HepG2 (cell line): ENCODE results near the gene SORL1-AS1.

Experiments
- CTCF ChIP-seq: sonication (generic); formaldehyde crosslinking; IDR thresholded peaks from 2 replicates; pipeline ENCODE4 v1.5.0; 2020; ENCODE audit warnings: mild to moderate bottlenecking, missing genetic modification reagents, moderate library complexity
- DMAP1 ChIP-seq: IDR thresholded peaks from 2 replicates; pipeline ENCODE4 v1.6.1; 2016
- GTF2F1 ChIP-seq: fragments of 150-350 bp; IDR thresholded peaks from 2 replicates; pipeline ENCODE4 v1.6.1; 2014; ENCODE audit warnings: low read length
- HOXA3 ChIP-seq: sonication (generic); formaldehyde crosslinking; IDR thresholded peaks from 2 replicates; pipeline ENCODE4 v1.5.0; 2020; ENCODE audit warnings: missing genetic modification reagents
- ISX ChIP-seq: sonication (generic); formaldehyde crosslinking; conservative IDR thresholded peaks from 2 replicates; pipeline ENCODE4 v1.5.0; 2020; ENCODE audit warnings: missing genetic modification reagents
- NCOA1 ChIP-seq: sonication (generic); formaldehyde crosslinking; IDR thresholded peaks from 2 replicates; pipeline ENCODE4 v1.9.0; 2021; ENCODE audit warnings: missing genetic modification reagents
- NKX3-1 ChIP-seq: sonication (generic); formaldehyde crosslinking; IDR thresholded peaks from 2 replicates; pipeline ENCODE4 v1.5.0; 2020; ENCODE audit warnings: missing genetic modification reagents
- NPAS2 ChIP-seq: sonication (generic); formaldehyde crosslinking; IDR thresholded peaks from 2 replicates; pipeline ENCODE4 v1.8.0; 2022; ENCODE audit warnings: mild to moderate bottlenecking, missing genetic modification reagents, borderline replicate concordance
- NR1H2 ChIP-seq: sonication (generic); formaldehyde crosslinking; IDR thresholded peaks from 2 replicates; pipeline ENCODE4 v1.8.1; 2022; ENCODE audit warnings: low read depth, missing genetic modification reagents, borderline replicate concordance
- POLR2G ChIP-seq: fragments of 200-400 bp; formaldehyde crosslinking; IDR thresholded peaks from 2 replicates; pipeline ENCODE4 v1.6.1; 2018; ENCODE audit warnings: mild to moderate bottlenecking, low read depth, low read length, moderate library complexity
- PRPF4 ChIP-seq: fragments of 200-400 bp; formaldehyde crosslinking; IDR thresholded peaks from 2 replicates; pipeline ENCODE4 v1.6.1; 2016; ENCODE audit warnings: low read length, low read depth; ENCODE audit not compliant: poor library complexity, severe bottlenecking
- SOX5 ChIP-seq: IDR thresholded peaks from 2 replicates; pipeline ENCODE4 v1.6.1; 2016; ENCODE audit warnings: borderline replicate concordance
- ZBTB26 ChIP-seq: IDR thresholded peaks from 2 replicates; pipeline ENCODE4 v1.6.1; 2016; ENCODE audit warnings: missing compliant biosample characterization, missing genetic modification reagents, borderline replicate concordance
- ZC3H4 ChIP-seq: sonication (generic); formaldehyde crosslinking; IDR thresholded peaks from 2 replicates; pipeline ENCODE4 v1.4.0; 2020; ENCODE audit warnings: missing genetic modification reagents, borderline replicate concordance
- ZFP36L2 ChIP-seq: sonication (generic); formaldehyde crosslinking; IDR thresholded peaks from 2 replicates; pipeline ENCODE4 v1.4.0; 2020; ENCODE audit warnings: missing genetic modification reagents
- ZHX2 ChIP-seq, 2 experiments: sonication (generic) in 1 of 2; formaldehyde crosslinking in 1 of 2; IDR thresholded peaks; 2 replicates each; pipeline versions ENCODE4 v1.6.1 to v1.9.0; 2014 to 2022; ENCODE audit warnings: antibody characterized with exemption in 1 of 2, borderline replicate concordance in 1 of 2, inconsistent platforms in 1 of 2, low read depth in 1 of 2, missing genetic modification reagents in 1 of 2
- ZSCAN21 ChIP-seq: sonication (generic); formaldehyde crosslinking; IDR thresholded peaks from 2 replicates; pipeline ENCODE4 v1.8.0; 2022; ENCODE audit warnings: mild to moderate bottlenecking, missing genetic modification reagents, moderate library complexity, borderline replicate concordance
- ZXDC ChIP-seq: sonication (generic); formaldehyde crosslinking; IDR thresholded peaks from 2 replicates; pipeline ENCODE4 v1.5.0; 2020; ENCODE audit warnings: mild to moderate bottlenecking, missing genetic modification reagents

SORL1-AS1 gene

GRCh38 chr11:121459413-121460017 lies 6.7 kb upstream of the SORL1-AS1 start (continued):
- TF ChIP-seq ZHX2 (IDR thresholded peaks at IDR 0.05; ENCODE audit: low read depth) = peak; percentile 78; the same call in 1 of the 2 replicates
- no peak for TF ChIP-seq ZHX2 (CRISPR knock-in tag; IDR thresholded peaks at IDR 0.05; ENCODE audit: borderline replicate concordance)
- TF ChIP-seq POLR2G = peak; percentile 47; the same call in 1 of the 2 replicates
- no peak for TF ChIP-seq ZC3H4 (CRISPR knock-in tag)
- peak; percentile 94 for TF ChIP-seq NKX3-1 (CRISPR knock-in tag)
- no peak for TF ChIP-seq GTF2F1
- peak; percentile 97 for TF ChIP-seq NCOA1
- TF ChIP-seq ZFP36L2 (CRISPR knock-in tag) = no peak
- peak; percentile 84 for TF ChIP-seq DMAP1
- peak; percentile 99 for TF ChIP-seq SOX5 (CRISPR knock-in tag)
- peak; percentile 42; the same call in 1 of the 2 replicates for TF ChIP-seq ZXDC
- TF ChIP-seq ZBTB26 (CRISPR knock-in tag) = peak; percentile 81; the same call in 1 of the 2 replicates
- no peak; the same call in 1 of the 2 replicates for TF ChIP-seq CTCF (CRISPR knock-in tag)
- no peak for TF ChIP-seq ISX (CRISPR knock-in tag)
- TF ChIP-seq NPAS2 (CRISPR knock-in tag) = no peak
- no peak for TF ChIP-seq NR1H2
- TF ChIP-seq ZSCAN21 = peak; percentile 92
- peak; percentile 96 for TF ChIP-seq HOXA3 (CRISPR knock-in tag)
- TF ChIP-seq PRPF4 = no peak
